SKM-1 treated with dmso at 0.1 percent for 144 hours (cell line): ENCODE results near the gene CHFR.
"Not testable (repeated sequence)": the region's sequence is repeated elsewhere in the genome, so short reads cannot be mapped to it uniquely, and the experiment has no call there.

Experiments
- DNase-seq: peaks from one replicate; lab custom pipeline; 2025; ENCODE audit not compliant: unreplicated experiment; lab: John Stamatoyannopoulos, UW

CHFR gene

GRCh38 chr12:132842449-132843045 lies 44.9 kb downstream of the CHFR start:
- DNase-seq, result no peak

GRCh38 chr12:132841151-132841550 lies 46.3 kb downstream of the CHFR start:
- no peak for DNase-seq

GRCh38 chr12:132840536-132840935 lies 46.9 kb downstream of the CHFR start:
- no peak for DNase-seq

- no peak for DNase-seq
Observed at GRCh38 chr12:132839558-132840235, 47.7 kb downstream of the CHFR start.

- no peak for DNase-seq
Observed at GRCh38 chr12:132838410-132839080, 48.9 kb downstream of the CHFR start.

GRCh38 chr12:132837693-132838409 lies 49.6 kb downstream of the CHFR start:
- DNase-seq, result no peak

- no peak for DNase-seq
Observed at GRCh38 chr12:132836795-132837331, 50.5 kb downstream of the CHFR start.

GRCh38 chr12:132836230-132836629 lies 51.2 kb downstream of the CHFR start:
- not testable (repeated sequence) for DNase-seq

GRCh38 chr12:132835076-132836025 lies 52.1 kb downstream of the CHFR start:
- DNase-seq, result no peak

- DNase-seq, result no peak
Observed at GRCh38 chr12:132834181-132834711, 53.2 kb downstream of the CHFR start.

- no peak for DNase-seq
Observed at GRCh38 chr12:132833341-132833740, 54.1 kb downstream of the CHFR start.

- no peak for DNase-seq
Observed at GRCh38 chr12:132831771-132832170, 55.6 kb downstream of the CHFR start.

- DNase-seq, result peak; percentile 39
Observed at GRCh38 chr12:132828706-132829534, 58.5 kb downstream of the CHFR start, which contains the start of gene GOLGA3. GOLGA3 (minus strand) TSS chr12:132828869; CDS start chr12:132822128, 6,741 bp downstream.

GRCh38 chr12:132827763-132828703 lies 59.4 kb downstream of the CHFR start:
- no peak for DNase-seq

GRCh38 chr12:132825861-132826260 lies 61.5 kb downstream of the CHFR start:
- DNase-seq, result no peak

GRCh38 chr12:132825089-132825488 lies 62.3 kb downstream of the CHFR start:
- no peak for DNase-seq

- no peak for DNase-seq
Observed at GRCh38 chr12:132824053-132824452, 63.4 kb downstream of the CHFR start.

GRCh38 chr12:132818562-132818961 lies 68.8 kb downstream of the CHFR start:
- no peak for DNase-seq
